Measurements from ENCODE around the gene APOL3. TPM values are rescaled to one million over a fixed set of nuclear protein-coding genes. Genes with fewer than 3 reads are reported as not detected.

APOL3 gene
- 18.4 and 26.5 TPM in 2 replicates for total RNA-seq

GRCh38 chr22:36160499-36160942 lies at the start of gene APOL3:
APOL3 (minus strand) TSS chr22:36160755; CDS start chr22:36149055, 11,700 bp downstream.

GRCh38 chr22:36201630-36202319 lies 41.2 kb upstream of the APOL3 start, which contains the start of gene APOL4:
APOL4 (minus strand) TSS chr22:36201809; CDS start chr22:36201734, 75 bp downstream.

Other genes starting within 250 kb of the APOL3 start
- 149 and 189 TPM in 2 replicates for gene RBFOX2, start 131.9 kb downstream of the APOL3 start, total RNA-seq
- gene APOL4, start 41.1 kb upstream of the APOL3 start, total RNA-seq: 0.95 and 8.7 TPM in 2 replicates
- 40.8 and 60.3 TPM in 2 replicates for gene APOL2, start 78.8 kb upstream of the APOL3 start, total RNA-seq
- gene APOL1, start 92.4 kb upstream of the APOL3 start, total RNA-seq: 38.6 and 57.1 TPM in 2 replicates
- gene MYH9, start 227.2 kb upstream of the APOL3 start, total RNA-seq: 397 and 461 TPM in 2 replicates